HG03565 (cell line): Measurements from ENCODE around the gene PANK1.
A peak's percentile ranks its signal among the peaks of the same experiment; 100 is the strongest.

Source experiments
- ATAC-seq: cut with Tn5 transposase; IDR thresholded peaks from one replicate; pipeline ENCODE4 v1.9.1; 2021; ENCODE audit warnings: mild to moderate bottlenecking, moderate library complexity; ENCODE audit not compliant: unreplicated experiment

PANK1 gene

GRCh38 chr10:89644967-89645741, at the start of gene PANK1:
TSS of gene PANK1 (minus strand) at chr10:89645242. CDS start at chr10:89644891, 351 bp downstream.
- ATAC-seq: peak; percentile 23

- ATAC-seq: no peak
These were observed 48.1 kb upstream of the PANK1 start for GRCh38 chr10:89693176-89693575.

GRCh38 chr10:89692416-89692815, 47.4 kb upstream of the PANK1 start:
- no peak for ATAC-seq

GRCh38 chr10:89690027-89690426, 45.0 kb upstream of the PANK1 start:
- no peak for ATAC-seq

GRCh38 chr10:89685936-89686335, 40.9 kb upstream of the PANK1 start:
- no peak for ATAC-seq

GRCh38 chr10:89684604-89685003, 39.6 kb upstream of the PANK1 start:
- ATAC-seq: no peak

GRCh38 chr10:89683883-89684282, 38.8 kb upstream of the PANK1 start:
- ATAC-seq: no peak

GRCh38 chr10:89679986-89680385, 34.9 kb upstream of the PANK1 start:
- peak; percentile 60 for ATAC-seq

- ATAC-seq: no peak
These were observed 32.3 kb upstream of the PANK1 start for GRCh38 chr10:89677341-89677740.

GRCh38 chr10:89670926-89671325, 25.9 kb upstream of the PANK1 start:
- ATAC-seq: no peak

- ATAC-seq: no peak
These were observed 24.9 kb upstream of the PANK1 start for GRCh38 chr10:89669985-89670384.

GRCh38 chr10:89668386-89669071, 23.5 kb upstream of the PANK1 start:
- no peak for ATAC-seq

- no peak for ATAC-seq
These were observed 21.1 kb upstream of the PANK1 start for GRCh38 chr10:89666138-89666537.

- no peak for ATAC-seq
These were observed 20.3 kb upstream of the PANK1 start for GRCh38 chr10:89665302-89665701.

GRCh38 chr10:89664203-89664602, 19.2 kb upstream of the PANK1 start:
- no peak for ATAC-seq

GRCh38 chr10:89663144-89663543, 18.1 kb upstream of the PANK1 start:
- ATAC-seq: no peak

GRCh38 chr10:89662596-89662995, 17.6 kb upstream of the PANK1 start:
- ATAC-seq: no peak

- no peak for ATAC-seq
These were observed 14.4 kb upstream of the PANK1 start for GRCh38 chr10:89659143-89660131.

- ATAC-seq: no peak
These were observed 12.3 kb upstream of the PANK1 start for GRCh38 chr10:89657302-89657701.

- ATAC-seq: no peak
These were observed 10.7 kb upstream of the PANK1 start for GRCh38 chr10:89655722-89656121.

- ATAC-seq: peak; percentile 44
These were observed 8.4 kb upstream of the PANK1 start for GRCh38 chr10:89653410-89653869.
